Duodenal mucosa (tissue), 2 donors: ENCODE results near the gene SGIP1.

Experiments used
- H3K27ac ChIP-seq: one replicate; pipeline ENCODE4 v1.7.0; 2013; ENCODE audit warnings: low read depth, low read length
- H3K27me3 ChIP-seq, 2 donors: one replicate each; pipeline ENCODE4 v1.7.0; 2013; ENCODE audit warnings: low read length in 2 of 2, control low read depth in 1 of 2; ENCODE audit not compliant: insufficient read depth in 2 of 2, control insufficient read depth in 1 of 2
- H3K36me3 ChIP-seq, 2 donors: one replicate each; pipeline ENCODE4 v1.7.0; 2013; ENCODE audit warnings: low read length in 2 of 2, control low read depth in 1 of 2; ENCODE audit not compliant: insufficient read depth in 2 of 2, control insufficient read depth in 1 of 2
- H3K4me1 ChIP-seq, 2 donors: one replicate each; pipeline ENCODE4 v1.7.0; 2013; ENCODE audit warnings: low read length in 2 of 2, control low read depth in 1 of 2; ENCODE audit not compliant: insufficient read depth in 2 of 2, control insufficient read depth in 1 of 2
- H3K4me3 ChIP-seq, 2 donors: one replicate each; pipeline ENCODE4 v1.7.0; 2013; ENCODE audit warnings: low read length in 2 of 2, low read depth in 1 of 2
- H3K9ac ChIP-seq, 2 donors: one replicate each; pipeline ENCODE4 v1.7.0; 2013; ENCODE audit warnings: low read length in 2 of 2, low read depth in 1 of 2
- H3K9me3 ChIP-seq, 2 donors: one replicate each; pipeline ENCODE4 v1.7.0; 2013; ENCODE audit warnings: low read length in 2 of 2, control low read depth in 1 of 2; ENCODE audit not compliant: control insufficient read depth in 1 of 2

Gene SGIP1

DNA sequence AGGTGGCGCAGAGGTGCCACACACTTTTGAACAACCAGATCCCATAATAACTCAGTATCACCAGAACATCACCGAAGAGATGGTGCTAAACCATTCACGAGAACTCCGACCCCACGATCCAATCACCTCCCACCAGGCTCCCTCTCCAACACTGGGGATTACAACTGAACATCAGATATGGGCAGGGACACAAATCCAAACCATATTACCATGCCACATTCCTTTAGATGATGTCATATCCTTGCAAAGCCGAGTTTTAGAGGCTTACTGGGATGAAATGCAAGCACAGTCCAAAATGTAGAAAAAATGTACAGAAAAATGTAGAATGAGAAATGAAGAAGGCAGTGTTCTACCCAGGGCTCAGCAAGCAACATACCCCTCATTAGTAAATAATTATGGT lies 64.7 kb downstream of the SGIP1 start:
- Histone ChIP-seq H3K4me1 (no peaks in the 10 kb centered on the region), H3K9me3 (no peaks in the 10 kb centered on the region), H3K36me3 (no peaks in the 10 kb centered on the region), H3K27ac (no peak overlapping the region), H3K27me3 (peaks cover 0 to 3% of the 10 kb centered on the region in 2 donors), H3K9ac (no peak overlapping the region), H3K4me3 (no peak overlapping the region)

DNA sequence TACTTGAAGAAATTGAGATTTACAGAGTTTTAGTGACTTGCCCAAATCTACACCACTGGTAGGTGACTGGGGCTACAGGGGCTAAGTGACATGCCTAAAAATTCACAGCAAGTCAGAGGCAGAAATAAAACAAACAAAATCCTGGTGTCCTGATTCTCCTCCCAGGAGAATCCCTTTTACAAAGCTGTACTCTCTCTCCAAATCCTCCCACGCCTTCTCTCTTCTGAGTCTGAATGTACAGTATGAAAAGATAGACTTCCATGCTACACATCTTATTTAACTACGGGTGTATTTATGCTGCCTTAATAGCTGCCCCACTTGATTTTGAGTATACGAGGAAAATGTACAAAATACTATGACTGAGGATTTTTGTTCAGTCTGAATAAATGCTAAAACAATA lies 65.4 kb downstream of the SGIP1 start:
- Histone ChIP-seq H3K4me3 (no peak overlapping the region), H3K9me3 (no peaks in the 10 kb centered on the region), H3K27me3 (peaks cover 0 to 3% of the 10 kb centered on the region in 2 donors), H3K36me3 (no peaks in the 10 kb centered on the region), H3K4me1 (no peaks in the 10 kb centered on the region), H3K9ac (no peak overlapping the region), H3K27ac (no peak overlapping the region)

DNA sequence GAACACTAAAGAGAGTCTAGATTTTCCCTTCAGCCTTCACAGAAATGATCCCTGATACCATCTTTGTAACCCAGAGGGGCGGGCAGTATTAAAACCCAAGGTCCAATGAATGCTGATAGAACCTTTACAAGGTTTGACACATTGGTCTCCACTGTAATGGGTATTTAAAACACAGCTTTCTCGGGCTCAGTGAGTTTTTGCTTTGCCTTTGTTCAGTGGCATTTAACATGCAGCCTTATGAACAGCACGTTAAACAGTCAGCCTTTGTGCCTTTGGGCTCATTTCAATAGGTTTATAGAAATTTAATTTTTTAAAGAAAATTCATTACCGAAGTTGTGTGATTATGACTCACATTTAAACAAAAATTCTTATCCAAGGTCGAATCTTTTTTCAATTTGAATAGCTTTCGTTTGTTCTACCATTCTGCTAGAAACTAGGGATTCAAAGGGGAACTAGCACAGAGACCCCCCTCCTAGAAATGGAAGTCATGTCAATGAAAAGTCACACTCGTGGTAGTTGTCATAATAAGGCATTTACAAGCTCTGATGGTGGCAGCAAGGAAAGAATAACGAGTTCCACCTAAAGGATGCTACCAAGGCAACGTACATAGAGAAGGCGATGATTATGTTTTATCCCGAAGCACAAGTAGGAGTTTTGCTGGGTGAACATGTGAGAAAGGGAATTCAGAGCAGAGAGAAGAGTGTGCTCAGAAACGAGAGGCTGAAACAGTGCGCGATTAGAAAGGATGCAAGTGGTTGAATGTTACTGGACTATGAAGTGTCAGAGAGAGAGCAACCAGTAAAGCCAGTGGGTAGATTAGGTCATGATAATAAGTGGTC lies 66.2 kb downstream of the SGIP1 start:
- no peaks in the 10 kb centered on the region for H3K27me3 ChIP-seq
- H3K4me3 ChIP-seq = no peak overlapping the region
- no peak overlapping the region for H3K9ac ChIP-seq
- H3K9me3 ChIP-seq = no peaks in the 10 kb centered on the region
- H3K4me1 ChIP-seq = no peaks in the 10 kb centered on the region
- H3K27ac ChIP-seq = no peak overlapping the region
- no peaks in the 10 kb centered on the region for H3K36me3 ChIP-seq

DNA sequence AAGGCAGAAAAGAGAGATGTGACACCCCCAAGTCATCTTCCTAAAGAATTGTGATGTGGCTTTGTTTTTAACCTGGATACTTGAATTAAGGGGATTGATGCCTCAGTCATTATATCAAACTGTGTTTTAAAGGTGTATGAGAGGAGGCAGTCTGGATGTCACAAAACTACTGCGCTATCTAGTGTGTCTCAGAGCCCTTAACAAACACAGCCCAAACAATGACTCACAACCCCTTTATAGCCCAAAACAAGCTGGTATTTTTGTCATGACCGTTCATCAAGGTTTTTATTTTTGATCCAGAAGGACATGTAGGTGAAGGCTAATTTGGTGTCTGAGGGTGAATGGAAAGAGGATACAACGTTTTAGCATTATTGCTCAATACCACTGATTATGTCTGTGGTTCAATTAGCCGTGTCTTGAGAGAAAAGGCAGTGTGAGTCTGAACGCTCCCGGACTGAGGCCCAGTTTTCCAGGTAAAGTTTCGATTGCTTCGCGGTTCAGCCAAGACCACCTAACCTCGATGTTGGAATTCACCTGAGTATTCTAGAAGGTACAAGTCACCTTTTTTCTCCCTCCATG lies 71.6 kb downstream of the SGIP1 start:
- Histone ChIP-seq H3K9ac (no peak overlapping the region), H3K4me1 (no peaks in the 10 kb centered on the region), H3K4me3 (no peak overlapping the region), H3K27me3 (no peaks in the 10 kb centered on the region), H3K27ac (no peak overlapping the region), H3K9me3 (no peaks in the 10 kb centered on the region), H3K36me3 (no peaks in the 10 kb centered on the region)

DNA sequence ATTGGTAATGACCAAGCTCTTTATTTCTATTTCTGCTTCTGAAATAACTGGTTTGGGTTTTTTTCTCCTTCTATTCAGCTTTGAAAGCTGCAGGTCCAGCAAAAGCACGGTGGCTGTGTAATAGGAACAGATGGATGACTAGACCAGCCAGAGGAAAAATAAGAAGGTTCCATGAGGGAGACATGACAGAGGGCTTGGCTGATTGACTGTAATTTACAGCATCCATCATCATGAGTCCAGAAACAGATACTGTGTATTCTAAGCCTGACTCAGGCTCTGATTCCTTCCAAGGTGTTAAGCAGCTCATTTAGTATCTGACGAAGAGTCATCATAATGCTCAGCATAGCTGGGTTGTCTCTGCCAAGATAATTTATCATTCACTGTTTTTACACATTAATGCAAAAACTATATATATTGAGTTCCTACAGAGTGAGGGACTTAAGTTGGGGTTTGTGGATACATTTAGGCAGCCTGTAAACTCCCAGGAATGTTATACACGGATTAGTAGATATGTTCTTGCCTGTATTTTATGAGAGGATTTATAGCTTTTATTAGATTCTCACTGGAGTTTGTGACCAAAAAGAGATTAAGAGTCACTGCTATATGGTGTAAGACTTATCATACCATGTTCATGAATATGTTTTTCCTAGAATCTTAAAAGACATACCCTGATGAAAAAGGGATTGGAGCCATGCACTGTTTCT lies 72.6 kb downstream of the SGIP1 start:
- Histone ChIP-seq H3K27me3 (no peaks in the 10 kb centered on the region), H3K4me1 (no peaks in the 10 kb centered on the region), H3K9me3 (no peaks in the 10 kb centered on the region), H3K9ac (no peak overlapping the region), H3K27ac (no peak overlapping the region), H3K36me3 (no peaks in the 10 kb centered on the region), H3K4me3 (no peak overlapping the region)

DNA sequence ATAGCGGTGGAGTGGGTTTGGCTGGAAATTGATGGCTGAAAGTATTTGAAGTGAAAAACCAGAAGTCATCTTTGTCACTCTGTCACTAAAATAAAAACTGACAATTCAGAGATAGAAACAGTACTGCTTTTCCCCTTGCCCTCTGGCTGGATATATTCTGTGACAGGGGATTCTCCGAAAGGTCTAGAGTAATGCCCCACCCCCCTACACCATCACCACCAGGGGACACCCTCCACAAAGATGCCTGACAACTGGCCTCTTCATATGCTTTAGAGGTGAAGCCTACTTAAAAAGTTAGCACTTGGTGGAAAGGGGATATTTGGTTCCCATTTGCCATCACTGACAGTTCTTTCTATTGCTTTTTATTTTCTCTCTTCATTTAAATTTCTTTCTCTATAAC lies 73.5 kb downstream of the SGIP1 start:
- no peaks in the 10 kb centered on the region for H3K4me1 ChIP-seq
- no peak overlapping the region for H3K9ac ChIP-seq
- no peak overlapping the region for H3K27ac ChIP-seq
- no peaks in the 10 kb centered on the region for H3K36me3 ChIP-seq
- H3K4me3 ChIP-seq = no peak overlapping the region
- H3K9me3 ChIP-seq = no peaks in the 10 kb centered on the region
- H3K27me3 ChIP-seq = no peaks in the 10 kb centered on the region

DNA sequence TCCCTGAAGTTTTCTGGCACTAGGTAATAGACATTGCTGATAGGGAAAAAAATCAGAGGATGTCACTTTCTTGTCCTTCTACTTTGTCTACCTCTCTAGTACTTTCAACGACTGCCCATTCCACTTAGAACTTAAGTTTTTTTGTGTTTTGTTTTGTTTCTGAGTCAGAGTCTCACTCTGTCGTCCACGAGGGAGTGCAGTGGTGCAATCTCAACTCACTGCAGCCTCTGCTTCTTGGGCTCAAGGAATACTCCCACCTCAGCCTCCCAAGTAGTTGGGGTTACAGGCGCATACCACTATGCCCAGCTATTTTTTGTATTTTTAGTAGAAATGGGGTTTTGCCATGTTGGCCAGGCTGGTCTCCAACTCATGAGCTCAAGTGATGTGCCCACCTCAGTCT lies 79.2 kb downstream of the SGIP1 start:
- H3K9me3 ChIP-seq = no peaks in the 10 kb centered on the region
- H3K27ac ChIP-seq = no peak overlapping the region
- no peaks in the 10 kb centered on the region for H3K36me3 ChIP-seq
- no peak overlapping the region for H3K9ac ChIP-seq
- H3K4me3 ChIP-seq = no peak overlapping the region
- no peaks in the 10 kb centered on the region for H3K4me1 ChIP-seq
- H3K27me3 ChIP-seq = no peaks in the 10 kb centered on the region

DNA sequence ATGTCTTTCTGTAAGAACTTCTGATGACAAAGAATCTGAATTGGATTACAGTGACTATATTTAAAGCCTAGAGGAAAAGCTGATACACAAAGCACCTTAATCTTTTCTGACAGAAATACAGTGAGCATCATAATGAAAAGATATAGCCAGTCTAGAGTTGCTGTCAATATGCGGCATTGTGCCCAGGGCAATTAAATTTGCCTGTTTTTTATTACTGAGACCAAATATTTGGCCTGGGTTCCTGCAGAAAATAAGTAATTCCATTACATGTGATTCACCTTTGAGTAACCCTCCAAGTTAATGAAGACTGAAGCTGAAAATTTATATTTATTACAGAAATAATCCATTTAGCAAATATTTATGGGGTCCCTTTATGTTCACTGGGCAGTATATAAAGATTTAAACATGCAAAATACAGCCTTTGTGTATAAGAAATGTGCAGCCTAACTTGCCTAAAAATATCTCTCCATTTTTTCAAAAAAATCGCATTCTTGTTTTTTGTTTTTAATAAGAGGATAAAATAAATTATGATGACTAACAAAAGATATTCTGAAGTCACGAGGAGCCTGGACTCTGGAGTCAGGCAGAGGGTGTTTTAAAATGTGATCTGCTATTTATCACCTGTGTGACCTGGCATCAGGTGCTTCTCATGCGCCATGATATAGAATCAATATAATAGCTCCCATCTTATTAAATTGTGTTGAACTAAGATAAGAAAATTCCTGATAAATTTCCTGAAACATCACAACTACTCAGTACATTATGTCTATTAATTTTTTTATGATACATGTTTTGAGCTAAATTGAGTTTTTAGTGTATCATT lies 83.6 kb downstream of the SGIP1 start:
- no peaks in the 10 kb centered on the region for H3K4me1 ChIP-seq
- no peaks in the 10 kb centered on the region for H3K9me3 ChIP-seq
- no peaks in the 10 kb centered on the region for H3K27me3 ChIP-seq
- H3K36me3 ChIP-seq = no peaks in the 10 kb centered on the region
- H3K27ac ChIP-seq = no peak overlapping the region
- H3K9ac ChIP-seq = no peak overlapping the region
- H3K4me3 ChIP-seq = no peak overlapping the region

DNA sequence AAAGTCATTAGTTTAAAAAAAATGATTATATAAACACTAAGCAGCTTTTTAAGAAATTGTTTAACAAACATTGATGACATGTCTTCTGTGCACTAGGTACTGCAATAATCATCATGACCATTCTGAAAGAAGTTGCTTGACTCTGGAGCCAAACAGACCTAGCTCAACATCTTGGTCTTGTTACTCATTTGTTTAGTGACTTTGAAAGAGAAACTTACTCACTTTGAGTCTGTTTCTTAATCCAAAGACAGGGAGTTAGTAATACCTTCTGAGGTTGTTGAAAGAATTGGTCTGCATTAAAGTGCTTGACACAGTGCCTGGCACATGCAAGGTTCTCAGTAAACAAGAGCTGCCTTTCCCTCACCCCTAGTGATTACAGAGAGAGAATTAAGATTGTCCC lies 84.4 kb downstream of the SGIP1 start:
- Histone ChIP-seq H3K36me3 (no peaks in the 10 kb centered on the region), H3K4me3 (no peak overlapping the region), H3K27ac (no peak overlapping the region), H3K9ac (no peak overlapping the region), H3K4me1 (no peaks in the 10 kb centered on the region), H3K9me3 (no peaks in the 10 kb centered on the region), H3K27me3 (no peaks in the 10 kb centered on the region)

DNA sequence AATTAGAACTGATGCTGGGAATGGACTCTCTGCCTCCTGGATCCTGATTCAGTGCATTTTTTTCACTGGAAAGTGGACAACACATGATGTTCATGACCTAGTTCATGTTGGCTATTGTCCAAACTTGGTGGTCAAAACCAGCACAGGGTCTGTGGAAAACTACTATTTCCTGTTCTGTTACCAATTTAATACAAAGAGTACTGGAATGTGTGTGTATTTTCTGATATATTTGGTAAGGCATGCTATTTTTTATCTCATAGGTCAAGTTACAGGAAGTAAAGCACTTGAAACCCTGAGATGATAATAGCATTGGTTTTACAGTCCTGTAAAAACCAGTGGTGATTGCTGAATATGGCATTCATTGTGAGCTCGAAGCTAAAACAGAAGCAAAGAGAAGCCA lies 89.9 kb downstream of the SGIP1 start:
- H3K9me3 ChIP-seq = no peaks in the 10 kb centered on the region
- H3K36me3 ChIP-seq = no peaks in the 10 kb centered on the region
- H3K27ac ChIP-seq = no peak overlapping the region
- no peaks in the 10 kb centered on the region for H3K4me1 ChIP-seq
- no peak overlapping the region for H3K9ac ChIP-seq
- H3K27me3 ChIP-seq = no peaks in the 10 kb centered on the region
- H3K4me3 ChIP-seq = no peak overlapping the region
